ENCODE data around the gene ZNF697. TPM values are rescaled to one million over a fixed set of nuclear protein-coding genes. Genes with fewer than 3 reads are reported as not detected.
"Not testable (repeated sequence)": the region's sequence is repeated elsewhere in the genome, so short reads cannot be mapped to it uniquely, and the experiment has no call there.

Gene ZNF697
- total RNA-seq, 1 experiment from 2014 or later, result 17.4 TPM

DNA sequence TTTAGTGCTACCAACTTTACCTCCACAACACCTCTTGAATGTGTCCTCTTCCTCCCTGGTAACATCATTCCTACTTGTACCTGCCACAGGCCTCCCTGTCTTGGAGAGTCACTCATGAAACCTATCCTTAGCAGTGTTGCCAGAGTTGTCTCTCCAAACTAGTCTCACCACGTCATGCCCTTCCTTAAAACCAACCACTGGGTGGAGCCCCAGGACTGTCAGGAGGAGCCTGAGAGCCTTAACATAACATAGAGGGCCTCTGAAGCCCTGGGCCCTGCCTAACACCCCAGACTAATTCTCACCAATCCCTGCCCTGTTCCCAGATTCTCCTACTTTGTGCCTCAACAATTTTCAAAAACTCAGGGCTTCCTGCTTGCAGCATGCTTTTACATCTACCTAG is 65.3 kb downstream of the ZNF697 start:
- Histone ChIP-seq H3K9ac (ENCODE audit: extremely low read depth, insufficient read length, low read length) (no peak overlapping the region), H3K4ac (ENCODE audit: low read depth, low read length) (no peak overlapping the region), H2BK5ac (ENCODE audit: insufficient read length, low read length) (no peak overlapping the region), H3K79me1 (ENCODE audit: insufficient read depth, low read depth, low read length, poor library complexity, severe bottlenecking) (no peaks in the 10 kb centered on the region), H3K9me3 (ENCODE audit: control insufficient read depth, low read depth, low read length) (no peaks in the 10 kb centered on the region), H3K4me1 (ENCODE audit: insufficient read depth, low read length) (no peaks in the 10 kb centered on the region), H2AK5ac (ENCODE audit: insufficient read length, low read length) (no peak overlapping the region), H2BK20ac (ENCODE audit: low read depth, low read length, poor library complexity, severe bottlenecking) (no peak overlapping the region), H2BK15ac (ENCODE audit: low read depth, low read length) (no peak overlapping the region), H3K14ac (ENCODE audit: insufficient read depth, low read length) (no peak overlapping the region), H4K5ac (ENCODE audit: insufficient read length, low read depth, low read length) (peak overlapping the region; percentile 68), H3K79me2 (ENCODE audit: insufficient read depth, low read length) (no peaks in the 10 kb centered on the region), H3T11ph (ENCODE audit: low read length) (no peak overlapping the region), H2AFZ (ENCODE audit: low read length) (no peak overlapping the region), H3K27me3 (ENCODE audit: insufficient read depth, low read length) (no peaks in the 10 kb centered on the region), H2BK120ac (ENCODE audit: low read depth, low read length, poor library complexity, severe bottlenecking) (no peak overlapping the region), H3K27ac (ENCODE audit: insufficient read length, low read depth, low read length) (no peak overlapping the region), H3K23me2 (ENCODE audit: insufficient read length, low read depth, low read length, poor library complexity, severe bottlenecking) (no peaks in the 10 kb centered on the region), H3K18ac (ENCODE audit: insufficient read length, low read depth, low read length) (no peak overlapping the region), H3K56ac (ENCODE audit: insufficient read length, low read depth, low read length) (no peak overlapping the region), H4K8ac (replicated peaks; ENCODE audit: insufficient read length, low read depth, low read length) (no peak overlapping the region), H3K4me2 (ENCODE audit: insufficient read depth, insufficient read length, low read length) (no peak overlapping the region), H4K20me1 (ENCODE audit: control insufficient read depth, insufficient read depth, insufficient read length) (no peaks in the 10 kb centered on the region), H2BK12ac (ENCODE audit: insufficient read length, low read depth, low read length) (no peak overlapping the region), H4K91ac (ENCODE audit: insufficient read length, low read depth, low read length) (no peak overlapping the region), H3K23ac (ENCODE audit: insufficient read length, low read depth, low read length) (no peak overlapping the region)
- Mint-ChIP-seq H3K27ac (no peak overlapping the region; a peak in 1 of 7 replicates), H3K4me3 (no peak overlapping the region), H3K9me3 (peaks cover 2 to 3% of the 10 kb centered on the region in 2 experiments; a peak in 2 of 5 replicates), H3K36me3 (ENCODE audit: insufficient read depth in 1 of 3, low read depth in 3 of 3) (no peaks in the 10 kb centered on the region), H3K4me1 (peaks cover 9 to 12% of the 10 kb centered on the region in 2 experiments), H3K27me3 (ENCODE audit: low read depth) (peaks cover 3% of the 10 kb centered on the region)
- peak; percentile 76 for TF ChIP-seq CTCF (conservative IDR thresholded peaks at IDR 0.05)
- no CpG with 5 or more reads among the region's 1 CpG for WGBS (ENCODE audit: extremely low coverage, insufficient read length, low lambda C conversion rate)
- DNase-seq, result peak; percentile 77

- H3K23ac ChIP-seq (ENCODE audit: insufficient read length, low read depth, low read length); H3K27ac ChIP-seq (ENCODE audit: insufficient read length, low read depth, low read length); H3K9me3 Mint-ChIP-seq; H4K5ac ChIP-seq (ENCODE audit: insufficient read length, low read depth, low read length); H2BK12ac ChIP-seq (ENCODE audit: insufficient read length, low read depth, low read length); H4K91ac ChIP-seq (ENCODE audit: insufficient read length, low read depth, low read length); H3K79me1 ChIP-seq (ENCODE audit: insufficient read depth, low read depth, low read length, poor library complexity, severe bottlenecking); H3K4me1 ChIP-seq (ENCODE audit: insufficient read depth, low read length); H3K56ac ChIP-seq (ENCODE audit: insufficient read length, low read depth, low read length); H3K4me2 ChIP-seq (ENCODE audit: insufficient read depth, insufficient read length, low read length); H3T11ph ChIP-seq (ENCODE audit: low read length); H3K4ac ChIP-seq (ENCODE audit: low read depth, low read length); H3K79me2 ChIP-seq (ENCODE audit: insufficient read depth, low read length); H4K20me1 ChIP-seq (ENCODE audit: control insufficient read depth, insufficient read depth, insufficient read length); H3K27ac Mint-ChIP-seq; H2AK5ac ChIP-seq (ENCODE audit: insufficient read length, low read length); H3K14ac ChIP-seq (ENCODE audit: insufficient read depth, low read length); H2BK120ac ChIP-seq (ENCODE audit: low read depth, low read length, poor library complexity, severe bottlenecking); H3K27me3 Mint-ChIP-seq (ENCODE audit: low read depth); H3K27me3 ChIP-seq (ENCODE audit: insufficient read depth, low read length); H2BK20ac ChIP-seq (ENCODE audit: low read depth, low read length, poor library complexity, severe bottlenecking); H3K4me3 Mint-ChIP-seq; H3K9ac ChIP-seq (ENCODE audit: extremely low read depth, insufficient read length, low read length); H2BK5ac ChIP-seq (ENCODE audit: insufficient read length, low read length); DNase-seq; H2BK15ac ChIP-seq (ENCODE audit: low read depth, low read length); H3K18ac ChIP-seq (ENCODE audit: insufficient read length, low read depth, low read length); H4K8ac ChIP-seq (replicated peaks; ENCODE audit: insufficient read length, low read depth, low read length); H3K9me3 ChIP-seq (ENCODE audit: control insufficient read depth, low read depth, low read length); H3K36me3 Mint-ChIP-seq (ENCODE audit: insufficient read depth in 1 of 3, low read depth in 3 of 3); H2AFZ ChIP-seq (ENCODE audit: low read length); H3K23me2 ChIP-seq (ENCODE audit: insufficient read length, low read depth, low read length, poor library complexity, severe bottlenecking): not testable (repeated sequence)
- whole genome bisulfite sequencing (ENCODE audit: extremely low coverage, insufficient read length, low lambda C conversion rate), result no CpG with 5 or more reads among the region's 3 CpGs
- H3K4me1 Mint-ChIP-seq, result peaks cover 9 to 12% of the 10 kb centered on the region in 2 experiments
Observed at GRCh38 chr1:119581076-119581475, 67.0 kb downstream of the ZNF697 start.

Data from H9 (cell line).